ENCODE data around the gene CFP.

DNA sequence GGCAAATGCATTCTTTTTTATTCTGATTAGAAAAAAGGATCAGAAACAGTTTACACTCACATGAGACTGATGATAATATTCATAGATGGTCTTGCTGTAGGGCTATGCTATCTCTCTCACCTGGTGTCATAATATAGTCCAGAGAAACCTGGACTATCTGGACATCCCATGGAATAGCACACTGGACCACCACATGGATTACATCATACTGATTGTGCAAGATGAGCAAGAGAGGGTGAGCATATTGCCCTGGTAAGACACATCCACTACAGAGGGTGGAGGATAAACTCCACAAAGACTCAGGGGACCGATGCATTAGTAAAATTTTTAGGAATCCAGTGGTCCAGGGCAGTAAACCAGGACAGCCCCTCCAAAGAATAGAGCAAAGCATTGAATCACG is 18.2 kb downstream of the CFP start:
- TF ChIP-seq CTCF (IDR thresholded peaks at IDR 0.05) (no peak), EZH2 (IDR thresholded peaks at IDR 0.05; ENCODE audit: borderline replicate concordance, insufficient read depth, low read depth, low read length, poor library complexity, severe bottlenecking) (no peak)

All from B cell (primary cell).